Measurements from ENCODE around the gene SLC39A6. TPM values are rescaled to one million over a fixed set of nuclear protein-coding genes. Genes with fewer than 3 reads are reported as not detected.
"Not testable (repeated sequence)": the region's sequence is repeated elsewhere in the genome, so short reads cannot be mapped to it uniquely, and the experiment has no call there.

Gene SLC39A6
- total RNA-seq, 1 donor from 2014 or later: 48.7 TPM

DNA sequence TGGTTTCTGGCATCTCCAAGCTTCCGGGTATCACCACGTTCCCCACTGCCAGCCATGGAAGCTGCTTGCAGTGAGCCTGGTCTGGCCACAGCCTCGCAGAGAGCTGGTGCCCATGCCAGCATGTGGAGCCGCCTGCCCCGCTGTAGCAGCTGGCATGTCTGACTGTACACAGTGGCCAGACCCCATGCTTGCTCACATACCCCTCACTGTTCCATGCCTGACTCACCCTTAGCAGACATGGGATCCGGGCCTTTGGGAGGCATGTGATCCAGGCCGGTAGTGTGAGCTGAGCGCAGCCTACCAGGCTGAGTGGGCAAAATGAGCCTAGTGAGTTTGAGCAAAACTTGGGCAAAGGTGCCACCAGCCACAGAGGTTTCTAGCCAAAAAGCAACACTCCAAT, 43.0 kb downstream of the SLC39A6 start:
- DNase-seq (ENCODE audit: extremely low spot score, unreplicated experiment): no peak
- Mint-ChIP-seq H3K27ac (no peak overlapping the region), H3K27me3 (no peaks in the 10 kb centered on the region), H3K4me1 (ENCODE audit: unreplicated experiment) (no peaks in the 10 kb centered on the region), H3K4me3 (no peak overlapping the region), H3K9me3 (no peaks in the 10 kb centered on the region), H3K36me3 (no peaks in the 10 kb centered on the region)
- no peak for TF ChIP-seq CTCF (conservative IDR thresholded peaks at IDR 0.05)

DNA sequence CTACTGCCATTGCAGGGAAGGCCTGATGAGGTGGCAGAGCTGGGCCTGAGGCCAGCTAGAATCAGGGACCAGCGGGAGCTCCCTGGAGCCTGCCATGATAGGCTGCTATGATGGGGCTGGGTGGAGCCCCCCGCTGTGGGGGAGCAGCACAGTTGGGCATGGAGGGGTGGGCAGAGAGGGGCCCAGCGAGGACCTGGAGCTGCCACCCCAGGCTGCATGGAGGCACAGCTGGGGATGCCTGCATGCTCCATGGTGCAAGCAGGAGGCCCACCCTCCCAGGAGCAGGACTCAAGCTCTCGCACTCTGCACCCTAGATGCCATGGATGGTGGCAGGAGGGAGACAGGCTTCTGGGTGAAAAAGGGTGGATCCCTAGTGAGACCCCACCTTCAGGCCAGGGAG, 43.9 kb downstream of the SLC39A6 start:
- H3K27me3 Mint-ChIP-seq: no peaks in the 10 kb centered on the region
- H3K9me3 Mint-ChIP-seq: no peaks in the 10 kb centered on the region
- no peaks in the 10 kb centered on the region for H3K4me1 Mint-ChIP-seq (ENCODE audit: unreplicated experiment)

DNA sequence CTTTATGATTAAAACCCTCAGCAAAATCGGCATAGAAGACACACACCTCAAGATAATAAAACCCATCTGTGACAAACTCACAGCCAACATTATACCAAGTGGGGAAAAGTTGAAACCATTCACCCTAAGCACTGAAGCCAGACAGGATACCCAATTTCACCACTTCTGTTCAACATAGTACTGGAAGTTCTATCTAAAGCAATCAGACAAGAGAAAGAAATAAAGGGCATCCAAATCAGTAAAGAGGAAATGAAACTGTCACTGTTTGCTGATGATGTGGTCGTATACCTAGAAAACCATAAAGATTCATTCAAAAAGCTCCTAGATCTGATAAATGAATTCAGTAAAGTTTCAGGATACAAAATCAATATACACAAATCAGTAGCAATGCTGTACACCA, 45.4 kb downstream of the SLC39A6 start:
- Mint-ChIP-seq H3K4me1 (ENCODE audit: unreplicated experiment) (no peaks in the 10 kb centered on the region), H3K27me3 (no peaks in the 10 kb centered on the region), H3K4me3 (no peak overlapping the region), H3K36me3 (no peaks in the 10 kb centered on the region), H3K27ac (no peak overlapping the region), H3K9me3 (no peaks in the 10 kb centered on the region)
- no peak for DNase-seq (ENCODE audit: extremely low spot score, unreplicated experiment)
- no peak for TF ChIP-seq CTCF (conservative IDR thresholded peaks at IDR 0.05)

More for the DNA sequence above, 43.9 kb downstream of the SLC39A6 start:
- H3K27ac Mint-ChIP-seq: no peak overlapping the region
- TF ChIP-seq CTCF (conservative IDR thresholded peaks at IDR 0.05): no peak
- DNase-seq (ENCODE audit: extremely low spot score, unreplicated experiment): no peak
- no peaks in the 10 kb centered on the region for H3K36me3 Mint-ChIP-seq
- H3K4me3 Mint-ChIP-seq: no peak overlapping the region

GRCh38 chr18:36081118-36081517, 48.0 kb downstream of the SLC39A6 start:
- not testable (repeated sequence) for H3K4me3 Mint-ChIP-seq; H3K9me3 Mint-ChIP-seq; H3K27me3 Mint-ChIP-seq; H3K27ac Mint-ChIP-seq; H3K36me3 Mint-ChIP-seq; H3K4me1 Mint-ChIP-seq (ENCODE audit: unreplicated experiment); DNase-seq (ENCODE audit: extremely low spot score, unreplicated experiment)

- Mint-ChIP-seq H3K27me3 (no peaks in the 10 kb centered on the region), H3K36me3 (no peaks in the 10 kb centered on the region), H3K4me3 (no peak overlapping the region), H3K4me1 (ENCODE audit: unreplicated experiment) (no peaks in the 10 kb centered on the region), H3K9me3 (no peaks in the 10 kb centered on the region), H3K27ac (no peak overlapping the region)
- no peak for TF ChIP-seq CTCF (conservative IDR thresholded peaks at IDR 0.05)
- DNase-seq (ENCODE audit: extremely low spot score, unreplicated experiment): no peak
Measured at GRCh38 chr18:36078751-36079529, 50.2 kb downstream of the SLC39A6 start.

- H3K36me3 Mint-ChIP-seq; H3K9me3 Mint-ChIP-seq; H3K27ac Mint-ChIP-seq; H3K4me3 Mint-ChIP-seq; DNase-seq (ENCODE audit: extremely low spot score, unreplicated experiment); H3K4me1 Mint-ChIP-seq (ENCODE audit: unreplicated experiment); H3K27me3 Mint-ChIP-seq: not testable (repeated sequence)
Measured at GRCh38 chr18:36077764-36078163, 51.4 kb downstream of the SLC39A6 start.
